ENCODE data around the gene GLIPR1L2.
"Not testable (repeated sequence)": the region's sequence is repeated elsewhere in the genome, so short reads cannot be mapped to it uniquely, and the experiment has no call there.

Gene GLIPR1L2

DNA sequence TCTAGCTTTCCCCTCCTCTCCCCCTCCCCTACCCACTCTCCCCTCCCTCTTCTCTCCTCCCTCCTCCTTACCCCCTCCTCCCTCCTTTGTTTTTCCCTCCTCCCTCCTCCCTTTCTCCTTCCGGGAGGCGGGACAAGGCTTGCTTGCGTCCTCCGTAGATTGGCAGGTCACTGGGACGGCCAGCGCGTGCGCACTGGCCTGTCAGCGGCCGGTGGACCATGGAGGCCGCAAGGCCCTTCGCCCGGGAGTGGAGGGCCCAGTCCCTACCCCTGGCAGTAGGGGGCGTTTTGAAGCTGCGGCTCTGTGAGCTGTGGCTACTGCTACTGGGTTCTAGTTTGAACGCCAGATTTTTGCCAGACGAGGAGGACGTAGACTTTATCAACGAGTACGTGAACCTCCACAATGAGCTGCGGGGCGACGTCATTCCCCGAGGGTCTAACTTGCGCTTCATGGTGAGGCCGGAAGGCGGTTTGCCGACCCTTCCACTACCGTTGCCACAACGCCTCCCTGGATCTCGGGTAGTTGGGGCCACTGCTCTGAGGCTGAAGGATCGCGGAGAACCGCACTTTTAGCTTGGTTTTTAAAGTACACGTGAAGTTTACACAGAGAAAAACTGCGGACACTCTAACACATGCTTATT, at the start of gene GLIPR1L2:
Gene GLIPR1L2 (plus strand): TSS at position 191 of the 640 bp plus-strand sequence. CDS start 28 bp downstream, at position 219.
- DNase-seq = peak; percentile 99

DNA sequence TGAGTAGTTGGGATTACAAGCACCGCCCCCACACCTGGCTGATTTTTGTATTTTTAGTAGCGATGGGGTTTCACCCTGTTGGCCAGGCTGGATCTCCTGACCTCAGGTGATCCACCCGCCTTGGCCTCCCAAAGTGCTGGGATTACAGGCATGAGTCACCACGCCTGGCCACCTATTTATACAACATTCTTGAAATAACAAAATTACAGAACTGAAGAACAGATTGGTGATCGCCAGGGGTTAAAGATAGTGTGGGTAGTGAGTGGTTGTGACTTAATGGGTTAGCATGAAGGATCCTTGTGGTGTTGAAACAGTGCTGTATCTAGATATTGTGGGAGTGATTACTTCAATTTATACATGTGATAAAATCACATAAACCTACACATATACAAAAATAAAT, 49.0 kb upstream of the GLIPR1L2 start:
- no peak for DNase-seq

DNA sequence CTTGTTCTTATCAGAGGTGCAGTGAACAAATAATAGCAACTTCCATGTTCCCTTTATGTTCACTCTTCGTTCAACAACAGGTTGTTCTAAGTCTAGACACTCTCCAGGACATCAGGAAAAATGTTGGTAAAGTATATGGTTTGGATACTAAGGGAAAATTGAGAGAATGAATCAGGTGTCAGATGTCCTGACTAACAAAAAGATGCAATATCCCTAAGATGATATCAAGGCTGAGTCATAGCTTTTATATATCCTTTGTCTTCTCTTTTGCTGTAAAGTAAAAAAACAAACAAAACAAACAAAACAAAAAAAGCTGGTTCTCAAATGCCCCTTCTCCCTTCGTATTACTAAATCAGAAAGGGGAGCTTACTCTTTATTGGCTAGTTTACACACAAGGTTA, 45.4 kb upstream of the GLIPR1L2 start:
- no peak for DNase-seq

DNA sequence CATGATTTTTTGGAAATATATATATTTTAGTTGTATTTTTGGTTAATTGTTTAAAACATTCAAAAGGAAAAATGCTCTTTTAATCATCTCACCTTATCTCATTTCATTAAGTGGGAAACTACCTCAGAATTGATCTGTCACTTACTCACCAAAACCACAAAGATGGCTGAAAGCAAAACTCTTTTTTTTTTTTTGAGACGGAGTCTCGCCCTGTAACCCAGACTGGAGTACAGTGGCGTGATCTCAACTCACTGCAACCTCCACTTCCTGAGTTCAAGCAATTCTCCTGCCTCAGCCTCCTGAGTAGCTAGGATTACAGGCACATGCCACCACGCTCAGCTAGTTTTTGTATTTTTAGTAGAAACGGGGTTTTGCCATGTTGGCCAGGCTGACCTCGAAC, 44.7 kb upstream of the GLIPR1L2 start:
- DNase-seq = not testable (repeated sequence)

DNA sequence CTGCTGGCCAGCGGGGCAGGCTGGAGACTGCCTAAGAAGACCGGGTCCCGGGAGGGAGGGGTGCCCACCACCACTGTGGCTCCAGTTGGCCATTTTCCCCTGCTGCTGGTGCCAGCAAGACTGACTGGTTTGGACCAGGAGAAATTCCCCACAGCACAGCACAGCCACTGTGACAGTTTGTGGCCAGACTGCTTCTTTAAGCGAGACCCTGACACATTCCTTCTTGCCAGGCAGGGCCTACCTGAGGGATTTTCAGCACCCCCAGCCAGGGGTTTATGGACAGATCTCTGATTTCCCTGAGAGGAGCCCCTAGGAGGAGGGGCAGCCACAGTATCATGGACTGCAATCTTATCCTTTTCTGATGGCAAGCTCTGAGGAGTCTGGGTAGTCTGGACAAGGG, 40.9 kb upstream of the GLIPR1L2 start:
- DNase-seq = no peak

DNA sequence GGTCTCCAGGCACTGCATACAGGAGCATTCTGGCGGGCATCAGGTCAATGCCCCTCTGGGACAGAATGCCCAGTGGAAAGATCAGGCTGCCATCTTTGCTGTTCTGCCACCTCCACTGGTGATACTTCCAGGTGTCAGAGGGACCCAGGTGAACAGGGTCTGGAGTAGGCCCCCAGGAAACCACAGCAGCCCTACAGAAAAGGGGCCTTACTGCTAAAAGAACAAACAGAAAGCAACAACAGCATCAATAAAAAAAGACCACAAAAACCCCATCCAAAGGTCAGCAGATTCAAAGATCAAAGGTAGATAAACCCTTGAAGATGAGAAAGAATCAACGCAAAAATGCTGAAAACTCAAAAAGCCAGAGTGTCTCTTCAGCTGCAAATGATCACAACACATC, 40.5 kb upstream of the GLIPR1L2 start:
- DNase-seq = no peak

DNA sequence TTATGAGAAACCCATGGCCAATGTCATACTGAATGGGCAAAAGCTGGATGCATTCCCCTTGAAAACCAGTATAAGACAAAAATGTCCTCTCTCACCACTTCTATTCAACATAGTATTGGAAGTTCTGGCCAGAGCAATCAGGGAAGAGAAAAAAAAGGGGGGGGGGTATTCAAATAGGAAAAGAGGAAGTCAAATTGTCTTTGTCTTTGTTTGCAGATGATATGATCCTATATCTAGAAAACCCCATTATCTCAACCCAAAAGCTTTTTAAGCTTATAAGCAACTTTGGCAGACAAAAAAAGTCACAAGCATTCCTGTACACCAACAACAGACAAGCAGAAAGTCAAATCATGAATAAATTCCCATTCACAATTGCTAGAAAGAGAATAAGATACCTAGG, 36.9 kb upstream of the GLIPR1L2 start:
- DNase-seq = no peak

DNA sequence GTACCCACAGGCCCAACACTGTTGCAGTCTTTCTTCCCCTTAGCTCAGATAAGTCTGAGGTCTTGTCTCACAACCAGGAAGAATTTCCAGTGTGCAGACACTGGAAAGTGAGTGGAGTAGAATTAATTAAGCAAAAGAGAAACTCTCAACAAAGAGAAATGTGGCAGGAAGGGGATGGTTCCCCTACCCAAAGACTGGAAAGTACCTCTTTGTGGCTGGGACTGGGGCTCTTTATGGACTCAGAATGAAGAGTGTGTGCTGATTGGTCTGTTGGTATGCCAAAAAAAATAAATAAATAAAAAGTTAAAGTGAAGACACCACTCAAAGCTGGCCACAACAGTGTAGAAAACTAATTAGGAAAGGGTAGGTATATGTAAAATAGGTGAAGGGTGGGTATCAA, 30.0 kb upstream of the GLIPR1L2 start:
- no peak for DNase-seq

DNA sequence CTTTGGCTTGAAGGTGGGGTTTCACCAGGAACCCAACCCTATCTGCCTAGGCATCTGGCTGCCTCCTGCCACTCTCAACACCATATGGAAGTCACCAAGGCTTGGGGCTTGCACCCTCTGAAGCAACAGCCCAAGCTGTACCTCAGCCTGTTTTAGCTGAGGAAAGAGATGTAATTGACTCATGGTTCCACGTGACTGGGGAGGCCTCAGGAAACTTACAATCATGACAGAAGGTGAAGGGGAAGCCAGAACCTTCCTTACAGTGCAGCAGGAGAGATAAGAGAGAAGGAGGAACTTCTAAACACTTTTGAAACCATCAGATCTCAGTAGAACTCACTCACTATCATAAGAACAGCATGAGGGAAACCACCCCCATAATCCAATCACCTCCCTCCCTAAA, 29.5 kb upstream of the GLIPR1L2 start:
- DNase-seq = no peak

DNA sequence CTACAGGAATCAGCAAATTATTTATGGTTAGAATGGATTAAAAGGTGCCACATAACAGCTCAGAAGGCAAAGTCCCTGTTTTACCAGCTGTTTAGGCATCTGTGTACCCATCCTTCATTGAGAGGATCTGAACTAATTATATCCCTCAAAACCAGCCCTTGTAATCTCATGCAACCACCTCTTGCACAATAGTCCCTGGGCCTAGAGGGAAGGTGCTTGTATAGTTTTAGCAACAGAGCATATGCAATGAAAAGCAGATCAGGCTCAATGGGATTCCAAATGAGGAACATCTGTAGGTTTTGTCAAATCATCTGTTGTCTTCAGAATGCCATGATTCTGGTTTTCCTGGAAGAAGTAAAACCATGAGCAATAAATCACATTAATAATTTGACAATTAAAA, 26.0 kb upstream of the GLIPR1L2 start:
- no peak for DNase-seq

DNA sequence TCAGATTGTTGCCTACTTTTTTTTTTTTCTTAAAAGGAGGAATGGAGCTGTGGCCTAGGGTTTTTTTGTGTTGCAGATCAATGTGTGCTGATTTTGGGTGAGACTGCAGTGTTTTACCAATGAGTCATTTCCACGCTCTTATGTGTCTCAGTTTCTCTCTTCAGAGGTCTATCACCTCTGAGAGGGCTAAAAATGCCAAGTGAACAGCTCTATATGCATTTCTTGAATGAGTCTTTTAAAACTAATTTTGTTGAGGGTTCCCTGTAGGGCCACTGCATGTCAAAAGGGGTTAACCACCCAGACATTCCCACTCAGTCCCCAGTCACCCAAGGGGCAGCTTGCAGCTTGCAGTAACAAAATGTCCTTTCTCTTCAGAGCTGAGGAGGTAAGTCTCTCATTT, 24.3 kb upstream of the GLIPR1L2 start:
- DNase-seq = no peak

DNA sequence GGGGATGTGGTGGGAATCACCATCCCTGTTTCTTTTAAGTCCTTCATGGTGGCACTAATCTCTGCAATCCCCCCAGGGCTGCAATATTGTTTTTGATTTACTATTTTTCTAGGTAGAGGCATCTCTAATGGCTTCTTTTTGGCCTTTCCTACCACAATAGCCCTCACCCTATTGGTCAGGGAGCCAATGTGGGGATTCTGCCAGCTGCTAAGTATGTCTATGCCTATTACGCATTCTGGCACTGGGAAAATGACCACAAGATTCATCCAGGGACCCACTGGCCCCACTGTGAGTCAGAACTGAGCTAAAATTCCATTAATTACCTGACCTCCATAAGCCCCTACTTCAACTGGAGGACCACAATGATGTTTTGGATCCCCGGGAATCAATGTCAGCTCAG, 15.9 kb upstream of the GLIPR1L2 start:
- no peak for DNase-seq

DNA sequence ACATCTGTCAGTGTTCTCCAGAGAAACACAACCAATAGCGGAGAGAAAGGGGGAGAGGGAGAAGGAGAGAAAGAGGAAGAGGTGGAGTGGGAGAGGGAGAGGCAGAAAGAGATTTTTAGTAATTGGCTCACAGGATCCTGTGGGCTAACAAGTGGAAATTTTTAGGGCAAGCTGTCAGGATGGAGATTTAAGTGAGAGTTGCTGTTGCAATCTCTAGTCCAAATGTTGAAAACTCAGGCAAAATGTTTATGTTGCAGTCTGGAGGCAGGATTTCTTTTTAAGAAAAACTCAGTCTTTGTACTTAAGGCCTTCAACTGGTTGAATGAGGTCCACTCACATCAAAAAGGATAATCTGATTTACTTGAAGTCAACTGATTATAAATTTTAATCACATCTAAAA, 12.5 kb upstream of the GLIPR1L2 start:
- DNase-seq = no peak

DNA sequence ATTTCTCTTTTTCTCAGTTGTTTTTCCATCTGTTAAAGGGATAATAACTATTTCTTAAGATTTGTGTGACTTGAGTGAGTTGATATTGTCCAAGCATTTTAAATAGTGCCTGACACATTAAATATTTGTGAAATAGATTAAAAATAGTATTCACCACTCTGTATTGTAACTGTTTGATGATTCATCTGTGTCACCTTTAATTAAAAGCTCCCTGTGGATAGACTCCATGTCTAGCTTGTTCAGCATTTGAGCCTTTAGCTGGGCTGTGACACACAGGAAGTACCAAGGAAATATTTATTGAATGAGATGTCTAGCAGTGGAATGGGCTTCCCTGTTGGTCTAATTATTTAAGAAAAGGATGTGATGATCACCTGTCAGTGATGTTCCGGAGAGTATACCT, 1.8 kb upstream of the GLIPR1L2 start:
- no peak for DNase-seq

DNA sequence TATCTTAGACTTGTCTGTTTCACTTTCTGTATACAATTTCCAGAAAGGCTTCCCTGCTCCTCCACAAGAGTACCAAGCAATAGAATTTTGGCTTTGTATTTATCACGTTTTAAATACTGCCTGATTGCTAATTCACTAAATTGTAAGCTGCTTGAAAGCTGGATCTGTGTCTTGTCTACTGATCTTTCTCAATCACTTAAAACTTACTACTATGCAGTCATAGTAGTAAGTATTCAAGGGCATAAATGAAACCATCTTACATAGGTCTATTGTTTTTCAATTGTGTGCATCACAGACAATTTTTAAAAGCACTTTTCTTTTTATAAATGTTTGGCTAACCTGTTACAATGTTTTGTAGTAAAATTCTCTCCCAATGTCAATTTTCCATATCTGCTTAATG, 1.2 kb upstream of the GLIPR1L2 start:
- peak; percentile 39 for DNase-seq

DNA sequence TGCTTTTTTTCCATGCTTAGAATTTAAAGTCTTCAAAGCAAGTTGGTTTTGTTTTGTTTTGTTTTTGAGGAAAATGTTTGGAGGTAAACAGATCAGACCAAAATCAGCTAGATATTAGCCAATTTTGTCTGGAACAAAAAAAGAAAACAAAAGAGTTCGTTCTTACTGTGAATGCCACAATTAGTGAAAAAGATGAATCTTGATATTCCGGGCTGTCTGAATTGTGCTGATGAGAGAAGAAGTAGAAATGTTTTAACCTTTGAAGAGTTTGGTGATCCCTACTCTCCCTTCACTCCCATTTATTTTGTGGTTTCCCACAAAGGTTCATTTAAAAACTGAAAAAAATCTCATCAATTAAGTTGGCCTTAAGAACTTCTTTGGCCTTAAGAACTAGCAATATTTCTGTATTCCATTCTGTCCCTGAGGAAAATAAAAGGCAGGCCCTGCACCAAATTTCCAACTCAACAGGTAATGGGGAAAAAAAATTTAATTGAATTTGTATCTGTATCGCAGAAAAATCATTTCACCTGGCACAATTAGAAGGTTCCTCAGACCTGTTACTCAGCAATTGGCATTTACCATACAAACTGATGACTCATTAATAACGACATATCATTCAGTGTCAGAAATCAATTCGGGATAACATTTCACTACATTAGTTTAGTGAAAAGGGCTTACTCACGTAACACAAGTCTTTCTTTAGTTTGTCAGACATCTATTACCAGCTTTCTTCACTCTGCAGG, 562 bp upstream of the GLIPR1L2 start:
- no peak for DNase-seq

DNA sequence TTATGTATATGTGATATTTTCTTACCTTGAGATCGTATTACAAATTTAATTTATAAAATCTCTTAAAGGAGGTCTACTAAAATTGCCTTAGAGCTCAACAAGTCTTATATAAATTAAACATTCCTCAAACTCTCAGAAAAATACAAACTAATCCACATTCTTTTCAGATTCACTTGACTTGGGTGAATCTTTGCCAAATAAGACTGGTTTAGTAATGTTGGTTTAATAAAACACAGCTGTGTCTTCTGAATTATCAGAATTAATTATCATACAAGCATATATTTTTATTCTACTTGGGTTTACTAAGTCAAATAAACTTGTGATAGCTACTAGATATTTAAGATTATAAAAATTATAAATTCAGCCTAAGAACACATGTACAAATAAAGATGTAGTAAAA, 13.3 kb downstream of the GLIPR1L2 start:
- DNase-seq = no peak

DNA sequence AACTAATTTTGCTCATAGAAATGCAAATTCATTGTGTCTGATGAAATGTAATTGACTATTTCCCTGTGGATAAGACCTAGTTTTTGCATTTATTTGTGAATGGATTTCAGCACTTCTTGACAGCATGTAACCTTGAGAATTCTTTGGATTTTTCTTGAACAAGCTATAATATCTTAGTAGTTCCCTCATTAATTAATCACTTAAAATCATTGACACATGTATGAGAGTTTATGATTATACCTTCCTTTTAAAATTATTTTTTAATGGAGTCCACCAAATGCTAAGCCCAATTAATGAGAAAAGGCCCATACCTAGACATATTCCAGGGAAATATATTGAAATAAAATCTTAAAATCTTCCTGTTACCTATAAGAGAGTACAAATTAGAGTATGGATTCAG, 16.8 kb downstream of the GLIPR1L2 start:
- no peak for DNase-seq

DNA sequence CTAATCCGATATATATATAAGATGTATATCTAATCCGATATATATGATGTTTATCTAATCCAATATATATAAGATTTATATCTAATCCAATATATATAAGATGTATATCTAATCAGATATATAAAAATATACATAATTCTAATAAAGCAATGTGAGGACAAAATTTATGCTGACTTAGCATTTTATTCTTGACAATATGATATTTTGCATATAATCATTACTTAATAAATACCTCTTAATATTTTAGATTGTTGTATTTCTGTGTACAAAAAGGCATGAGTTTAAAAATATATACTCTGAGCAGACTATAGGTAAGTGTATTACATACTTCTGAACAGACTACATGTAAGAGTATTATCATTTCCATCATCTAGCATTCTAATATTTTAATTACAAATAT, 18.9 kb downstream of the GLIPR1L2 start:
- DNase-seq = no peak

DNA sequence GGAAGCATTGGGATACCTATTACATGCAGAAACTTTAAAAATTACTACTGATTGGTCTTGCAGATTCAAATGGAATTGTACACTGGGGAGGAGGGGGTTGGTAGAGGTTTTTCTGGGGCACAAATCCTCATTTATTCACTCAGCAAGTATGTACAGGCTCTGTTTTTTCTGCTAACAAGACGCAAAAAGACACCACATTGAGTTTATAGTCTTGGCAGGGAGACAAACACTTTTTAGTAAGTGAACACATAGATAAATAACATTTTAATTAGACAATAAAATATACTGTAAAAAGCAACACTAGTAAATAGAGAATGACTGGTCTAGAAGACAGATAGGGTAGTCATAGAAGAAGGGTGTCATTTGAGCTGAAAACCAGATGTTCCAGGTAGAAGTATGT, 23.8 kb downstream of the GLIPR1L2 start:
- DNase-seq = no peak

DNA sequence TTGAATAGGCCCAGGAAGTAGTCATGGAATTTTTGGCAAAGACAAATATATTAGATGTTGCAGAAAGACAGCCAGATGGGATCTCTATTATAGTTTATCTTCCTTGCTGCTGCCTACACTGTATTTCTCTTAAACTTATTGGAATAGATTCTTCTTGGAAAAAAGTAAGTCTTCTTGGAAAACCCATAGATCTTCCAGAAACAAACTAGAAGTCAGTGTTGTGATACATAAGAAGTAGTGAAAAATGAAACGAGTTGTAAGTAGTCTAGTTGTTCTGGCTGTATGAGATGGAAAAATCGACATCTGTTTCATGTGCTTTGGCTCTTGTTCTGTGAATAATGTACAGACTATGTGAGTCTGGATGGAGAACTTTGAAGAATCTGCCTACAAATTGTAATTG, 29.0 kb downstream of the GLIPR1L2 start:
- DNase-seq = no peak

DNA sequence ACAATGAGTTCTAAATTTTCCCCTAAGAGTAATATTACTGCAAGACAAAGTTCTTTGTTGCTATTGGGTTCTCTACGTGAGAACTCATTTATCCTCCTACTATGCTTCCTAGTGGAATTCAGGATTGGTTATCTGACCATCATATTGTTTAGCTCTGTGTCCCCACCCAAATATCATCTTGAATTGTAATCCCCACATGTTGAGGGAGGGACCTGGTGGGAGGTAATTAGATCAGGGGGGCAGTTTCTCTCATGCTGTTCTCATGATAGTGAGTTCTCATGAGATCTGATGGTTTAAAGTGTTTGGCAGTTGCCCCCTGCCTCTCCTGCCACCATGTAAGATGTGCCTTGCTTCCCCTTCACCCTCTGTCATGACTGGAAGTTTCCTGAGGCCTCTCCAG, 36.6 kb downstream of the GLIPR1L2 start:
- DNase-seq = no peak

DNA sequence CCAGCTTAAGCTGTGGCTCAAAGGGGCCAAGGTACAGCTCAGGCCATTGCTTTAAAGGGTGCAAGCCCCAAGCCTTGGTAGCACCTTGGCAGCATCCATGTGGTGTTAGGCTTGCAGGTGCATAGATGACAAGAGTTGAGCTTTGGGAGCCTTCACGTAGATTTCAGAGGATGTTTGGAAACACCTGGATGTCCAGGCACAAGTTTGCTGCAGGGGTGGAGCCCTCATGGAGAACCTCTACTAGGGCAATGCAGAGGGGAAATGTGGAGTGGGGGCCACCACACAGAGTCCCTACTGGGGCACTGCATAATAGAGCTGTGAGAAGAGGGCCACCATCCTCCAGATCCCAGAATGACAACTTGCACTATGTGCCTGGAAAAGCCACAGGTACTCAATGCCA, 37.9 kb downstream of the GLIPR1L2 start:
- DNase-seq = no peak

DNA sequence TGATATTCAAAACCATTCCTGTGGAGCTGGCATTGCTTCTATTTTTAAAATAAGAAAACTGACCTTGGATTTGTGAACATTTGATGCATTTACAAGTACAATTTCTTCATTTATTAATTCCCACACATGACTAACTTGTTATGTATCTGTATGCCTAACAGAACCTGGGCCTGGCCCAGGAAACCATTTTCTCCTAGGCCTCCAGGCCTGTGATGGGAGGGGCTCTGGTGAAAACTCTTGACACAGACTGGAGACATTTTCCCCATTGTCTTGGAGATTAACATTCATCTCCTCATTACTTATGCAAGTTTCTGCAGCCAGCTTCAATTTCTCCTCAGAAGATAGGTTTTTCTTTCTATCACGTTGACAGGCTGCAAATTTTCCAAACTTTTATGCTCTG, 42.0 kb downstream of the GLIPR1L2 start:
- no peak for DNase-seq

DNA sequence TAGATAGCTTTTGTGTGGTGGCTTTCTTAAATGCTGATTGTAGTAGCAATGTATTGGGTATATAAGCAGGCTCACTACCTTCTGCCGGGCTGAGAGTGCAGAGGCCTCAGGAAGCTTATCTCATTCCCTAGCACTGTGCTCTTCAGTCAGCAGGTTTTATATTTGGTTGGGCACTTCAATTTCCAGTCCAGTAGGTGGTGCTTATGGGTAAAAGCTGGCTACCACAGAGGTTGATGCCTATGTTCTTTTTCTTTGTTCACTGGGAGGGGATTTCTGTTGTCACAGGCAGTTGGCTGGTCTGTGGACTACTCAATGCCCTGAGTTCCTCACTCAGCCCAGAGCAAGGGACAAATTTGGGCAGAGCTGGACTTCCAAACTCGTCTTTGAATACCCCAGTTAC, 46.7 kb downstream of the GLIPR1L2 start:
- DNase-seq = no peak

All from midbrain (tissue), 1 donor.